Measurements from ENCODE around the gene CD82.

CD82 gene

GRCh38 chr11:44600261-44600660, 34.8 kb downstream of the CD82 start:
- DNase-seq (ENCODE audit: low spot score) (no peak), FAIRE-seq (no peak)

DNA sequence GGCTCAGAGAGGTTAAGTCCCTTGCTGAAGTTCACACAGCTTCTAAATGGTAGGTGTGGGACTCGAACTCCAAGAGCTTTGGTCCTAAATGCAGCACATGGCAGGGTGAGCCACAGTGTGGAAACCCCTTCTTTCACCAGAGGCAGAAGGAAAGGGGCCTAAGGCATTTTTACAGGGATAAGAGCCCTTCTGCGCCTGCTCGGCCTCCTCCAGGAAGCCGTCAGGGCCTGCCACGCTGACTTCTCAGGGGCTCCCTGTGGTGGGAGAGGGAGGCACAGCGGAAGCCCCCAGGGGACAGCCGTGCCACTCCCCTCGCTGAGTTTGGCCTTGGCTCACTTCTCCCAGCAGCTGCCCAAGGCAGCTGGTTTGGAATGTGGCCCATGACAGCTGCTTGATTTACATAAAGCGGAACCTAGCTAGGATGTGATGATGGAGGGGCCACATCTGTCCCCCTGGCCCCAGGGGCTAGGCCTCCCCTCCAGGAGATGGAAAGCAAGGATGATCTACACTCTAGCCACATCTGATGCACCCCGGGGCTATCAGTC, 35.4 kb downstream of the CD82 start:
- FAIRE-seq, result no peak
- no peak for DNase-seq (ENCODE audit: low spot score)

GRCh38 chr11:44601471-44602370, 36.3 kb downstream of the CD82 start:
- no peak for FAIRE-seq

DNA sequence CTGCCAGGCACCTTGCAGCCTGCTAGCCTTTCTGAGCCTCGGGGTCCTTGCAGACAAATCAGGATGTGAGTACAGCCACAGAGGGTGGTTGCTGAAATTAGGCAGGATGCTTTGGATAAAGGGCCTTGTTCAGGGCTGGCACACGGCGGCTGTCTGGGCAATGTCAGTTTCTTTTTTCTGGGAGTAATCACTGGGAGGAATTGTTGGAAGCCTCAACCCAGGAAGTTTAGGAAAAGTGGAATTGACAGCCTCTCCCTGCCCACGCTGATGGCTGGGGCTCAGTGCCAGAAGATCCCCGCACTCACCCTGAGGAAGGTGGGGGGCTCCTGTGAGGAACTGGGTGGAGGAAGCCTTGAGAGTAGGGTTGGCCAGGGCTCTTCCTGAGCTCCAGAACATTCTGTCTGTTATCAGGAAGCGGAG, 37.4 kb downstream of the CD82 start:
- FAIRE-seq (no peak), DNase-seq (ENCODE audit: low spot score) (no peak)

More at GRCh38 chr11:44601471-44602370, 36.3 kb downstream of the CD82 start:
- DNase-seq (ENCODE audit: low spot score), result no peak

GRCh38 chr11:44604171-44604581, 38.7 kb downstream of the CD82 start:
- FAIRE-seq, result no peak
- no peak for DNase-seq (ENCODE audit: low spot score)

DNA sequence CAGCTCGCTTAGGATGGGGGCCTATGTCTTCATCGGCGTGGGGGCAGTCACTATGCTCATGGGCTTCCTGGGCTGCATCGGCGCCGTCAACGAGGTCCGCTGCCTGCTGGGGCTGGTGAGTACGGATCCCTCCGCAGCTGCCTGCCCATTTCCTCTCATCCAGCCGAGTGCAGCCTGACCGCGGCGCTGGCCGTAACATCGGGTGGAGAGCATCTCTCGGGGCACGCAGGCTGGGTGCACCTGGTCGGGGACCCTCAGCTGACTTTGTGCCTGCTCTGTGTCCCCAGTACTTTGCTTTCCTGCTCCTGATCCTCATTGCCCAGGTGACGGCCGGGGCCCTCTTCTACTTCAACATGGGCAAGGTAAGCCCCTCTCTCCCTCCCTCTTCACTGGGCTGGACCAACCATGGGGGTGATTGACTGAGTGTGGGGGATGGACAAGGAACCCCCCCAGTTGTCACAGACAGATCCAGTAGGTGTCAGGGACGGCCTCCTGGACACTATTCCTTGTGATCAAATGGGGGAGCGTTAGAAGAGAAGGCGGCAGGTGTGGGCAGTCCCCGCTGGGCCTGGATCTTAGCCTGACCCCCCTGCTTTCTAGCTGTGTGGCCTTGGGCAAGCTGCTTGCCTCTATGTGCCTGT, 39.7 kb downstream of the CD82 start:
- FAIRE-seq (no peak), DNase-seq (ENCODE audit: low spot score) (no peak)

DNA sequence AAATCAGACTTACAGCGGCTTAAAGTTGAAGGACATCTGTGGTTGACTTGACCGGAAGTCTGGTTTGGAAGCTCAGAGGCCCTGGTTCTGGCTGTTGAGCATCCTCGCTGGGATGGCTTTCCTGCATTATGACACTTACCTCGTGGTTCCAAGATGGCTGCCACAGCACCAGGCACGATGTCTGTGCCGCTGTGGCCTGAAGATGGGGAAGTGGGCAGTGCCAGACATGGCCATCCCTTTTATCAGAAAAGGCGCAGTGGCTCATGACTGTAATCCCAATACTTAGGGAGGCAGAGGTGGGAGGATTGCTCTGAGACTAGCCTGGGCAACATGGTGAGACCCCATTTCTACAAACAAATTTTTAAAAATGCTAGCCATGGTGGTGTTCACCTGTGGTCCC, 40.5 kb downstream of the CD82 start:
- FAIRE-seq, result no peak
- no peak for DNase-seq (ENCODE audit: low spot score)

GRCh38 chr11:44606472-44606871, 41.0 kb downstream of the CD82 start:
- FAIRE-seq (no peak), DNase-seq (ENCODE audit: low spot score) (no peak)

- FAIRE-seq, result peak; percentile 55
- peak; percentile 74 for DNase-seq (ENCODE audit: low spot score)
Measured at GRCh38 chr11:44607319-44607962, 42.0 kb downstream of the CD82 start.

DNA sequence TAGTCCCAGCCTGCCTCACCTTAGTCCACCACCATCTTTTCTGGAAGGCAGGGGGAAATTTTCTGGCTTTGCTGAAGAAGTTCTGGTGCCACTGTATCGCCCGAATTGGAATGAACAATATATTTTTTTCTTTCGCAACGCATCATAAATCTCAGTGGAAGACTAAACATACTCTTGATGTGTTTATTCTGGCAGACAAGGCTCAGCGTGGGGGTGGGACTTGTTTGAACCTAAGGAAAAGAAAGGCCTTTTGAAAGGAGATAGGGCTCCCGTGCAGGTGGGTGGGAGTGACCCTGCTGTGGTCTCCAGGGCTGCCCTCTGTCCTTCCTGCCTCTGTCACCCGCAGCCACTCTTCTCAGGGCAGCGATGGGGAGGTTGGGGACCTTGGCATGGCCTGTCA, 42.5 kb downstream of the CD82 start:
- FAIRE-seq, result no peak
- no peak for DNase-seq (ENCODE audit: low spot score)

DNA sequence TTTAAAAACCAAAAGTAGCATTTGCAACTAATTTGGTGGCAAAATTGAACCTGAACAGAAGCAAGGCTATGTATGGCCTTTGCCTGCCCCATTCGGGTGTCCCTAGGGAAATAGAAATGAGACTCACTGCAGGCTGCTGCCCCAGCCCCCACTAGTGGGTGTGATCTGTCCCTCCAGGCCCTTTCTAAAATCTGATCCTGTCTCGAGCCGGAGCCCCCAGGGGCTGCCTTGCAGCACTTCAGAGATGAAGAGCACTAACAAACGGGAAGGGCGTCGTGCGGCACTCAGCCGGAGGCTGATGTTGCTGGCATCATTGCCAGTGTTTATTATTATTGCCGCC, 43.2 kb downstream of the CD82 start:
- FAIRE-seq (no peak), DNase-seq (ENCODE audit: low spot score) (no peak)

GRCh38 chr11:44608991-44609782, 43.7 kb downstream of the CD82 start:
- no peak for DNase-seq (ENCODE audit: low spot score)

GRCh38 chr11:44609783-44610155, 44.3 kb downstream of the CD82 start:
- no peak for FAIRE-seq
- DNase-seq (ENCODE audit: low spot score), result no peak

More at GRCh38 chr11:44608991-44609782, 43.7 kb downstream of the CD82 start:
- FAIRE-seq, result no peak

DNA sequence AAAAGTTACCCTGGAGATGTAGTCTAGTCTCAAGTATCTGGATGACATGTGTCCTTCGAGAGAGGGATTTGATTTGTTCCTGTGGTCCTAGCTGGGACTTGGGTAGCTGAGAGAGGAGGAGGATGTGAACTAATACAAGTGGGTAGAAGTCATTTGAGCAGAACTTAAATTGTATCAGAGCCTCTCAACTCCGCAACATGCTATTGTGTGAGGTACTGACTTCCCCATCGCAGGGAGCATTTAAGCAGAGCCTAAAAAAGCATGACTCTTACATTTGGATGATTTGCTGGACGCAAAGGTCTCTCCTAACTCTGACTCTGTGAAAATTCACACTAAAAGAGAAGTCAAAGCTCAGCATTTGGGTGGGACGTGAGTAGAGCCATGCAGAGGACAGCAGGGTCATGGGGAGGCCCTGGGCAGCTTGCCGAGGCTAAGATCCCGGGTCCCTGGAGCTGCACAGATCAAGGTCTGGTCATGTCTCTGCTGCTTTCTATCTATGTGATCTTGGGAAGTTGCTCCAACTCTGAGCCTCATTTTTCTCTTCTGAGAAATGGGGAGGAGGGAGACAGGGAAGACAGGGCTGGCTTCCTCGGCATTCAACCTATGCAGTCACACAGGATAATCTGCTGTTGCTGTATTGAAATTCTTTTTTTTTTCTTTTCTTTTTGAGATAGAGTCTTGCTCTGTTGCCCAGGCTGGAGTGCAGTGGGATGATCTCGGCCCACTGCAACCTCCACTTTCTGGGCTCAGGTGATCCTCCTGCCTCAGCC, 44.9 kb downstream of the CD82 start:
- no peak for FAIRE-seq
- DNase-seq (ENCODE audit: low spot score), result no peak

- no peak for FAIRE-seq
Measured at GRCh38 chr11:44611088-44611487, 45.6 kb downstream of the CD82 start.

DNA sequence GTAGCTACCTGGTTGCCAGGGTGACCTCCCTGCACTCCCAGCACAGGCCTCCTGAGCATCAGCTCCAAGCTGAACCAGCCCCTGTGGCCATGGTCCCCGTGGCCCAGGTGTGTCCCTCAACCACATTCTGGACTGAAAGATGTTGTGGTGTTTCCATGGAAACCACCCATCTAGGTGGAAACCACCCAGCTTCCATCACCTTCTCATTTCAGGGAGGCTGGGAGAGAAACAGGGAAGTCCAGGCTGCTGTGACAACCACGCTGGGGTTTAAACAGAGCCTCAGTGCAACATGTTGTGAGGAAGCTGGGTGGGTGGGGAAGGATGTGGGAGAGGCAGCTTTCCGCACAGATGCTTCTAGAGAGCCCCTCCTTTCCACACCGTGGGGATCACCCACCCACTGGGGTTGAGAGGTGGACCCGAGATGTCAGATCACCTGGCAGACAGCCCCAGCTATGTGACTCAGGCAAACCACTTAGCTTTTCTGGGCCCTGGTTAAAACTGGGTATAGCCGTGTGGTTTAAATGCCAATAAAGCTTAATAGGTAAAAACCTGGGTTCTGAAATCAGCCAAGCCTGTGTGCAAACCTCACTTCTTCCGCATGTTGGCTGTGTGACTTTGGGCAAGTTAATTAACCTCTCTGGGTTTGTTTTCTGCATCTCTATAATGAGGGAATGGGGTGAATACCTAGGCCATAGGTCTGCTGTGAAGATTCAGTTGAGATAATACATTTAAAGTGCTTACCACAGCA, 46.4 kb downstream of the CD82 start:
- DNase-seq (ENCODE audit: low spot score) (peak; percentile 10), FAIRE-seq (no peak)

More at GRCh38 chr11:44611088-44611487, 45.6 kb downstream of the CD82 start:
- no peak for DNase-seq (ENCODE audit: low spot score)

DNA sequence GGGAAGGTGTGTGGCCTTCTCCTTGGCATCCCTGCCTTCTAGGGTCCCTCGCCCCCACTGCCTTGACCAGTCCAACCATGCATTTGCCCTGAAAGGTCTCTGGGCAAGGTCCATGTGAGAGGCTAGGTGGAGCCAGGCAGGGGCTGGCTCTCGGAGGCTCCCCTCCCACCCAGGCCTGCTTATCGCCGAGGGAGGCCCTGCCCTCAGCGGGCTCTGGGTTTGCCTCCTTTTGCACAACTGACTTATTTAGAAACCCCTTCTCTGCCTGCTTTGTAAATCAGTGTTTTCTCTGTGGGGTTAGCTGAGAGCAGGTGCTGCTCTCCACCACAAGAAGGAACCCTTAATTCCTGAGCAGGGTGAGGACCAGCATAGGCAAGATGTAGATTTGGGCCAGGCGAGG, 47.7 kb downstream of the CD82 start:
- DNase-seq (ENCODE audit: low spot score) (no peak), FAIRE-seq (no peak)

DNA sequence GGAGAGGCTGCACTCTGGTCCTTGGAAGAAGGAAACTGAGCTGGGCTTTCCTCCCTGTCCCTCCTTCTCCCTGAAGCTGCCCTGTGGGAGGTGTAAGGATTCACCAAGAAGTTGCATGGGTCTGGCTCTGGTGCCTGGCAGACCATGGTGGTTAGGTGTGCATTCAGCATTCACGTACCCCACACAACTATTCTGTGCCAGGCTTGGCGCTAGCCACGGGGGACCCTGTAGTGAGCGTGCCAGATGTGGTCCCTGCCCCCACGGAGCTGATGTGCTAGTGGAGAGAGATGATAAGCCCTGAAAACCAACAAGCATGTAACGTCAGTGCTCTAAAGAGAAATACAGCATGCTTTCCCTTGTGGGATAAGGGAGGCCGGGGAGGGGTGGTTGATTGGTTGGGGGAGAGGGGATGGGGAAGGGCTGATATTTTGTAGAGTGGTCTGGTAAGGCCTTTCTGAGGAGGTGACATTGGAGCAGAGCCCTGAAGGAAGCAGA, 48.9 kb downstream of the CD82 start:
- no peak for DNase-seq (ENCODE audit: low spot score)
- FAIRE-seq, result no peak

DNA sequence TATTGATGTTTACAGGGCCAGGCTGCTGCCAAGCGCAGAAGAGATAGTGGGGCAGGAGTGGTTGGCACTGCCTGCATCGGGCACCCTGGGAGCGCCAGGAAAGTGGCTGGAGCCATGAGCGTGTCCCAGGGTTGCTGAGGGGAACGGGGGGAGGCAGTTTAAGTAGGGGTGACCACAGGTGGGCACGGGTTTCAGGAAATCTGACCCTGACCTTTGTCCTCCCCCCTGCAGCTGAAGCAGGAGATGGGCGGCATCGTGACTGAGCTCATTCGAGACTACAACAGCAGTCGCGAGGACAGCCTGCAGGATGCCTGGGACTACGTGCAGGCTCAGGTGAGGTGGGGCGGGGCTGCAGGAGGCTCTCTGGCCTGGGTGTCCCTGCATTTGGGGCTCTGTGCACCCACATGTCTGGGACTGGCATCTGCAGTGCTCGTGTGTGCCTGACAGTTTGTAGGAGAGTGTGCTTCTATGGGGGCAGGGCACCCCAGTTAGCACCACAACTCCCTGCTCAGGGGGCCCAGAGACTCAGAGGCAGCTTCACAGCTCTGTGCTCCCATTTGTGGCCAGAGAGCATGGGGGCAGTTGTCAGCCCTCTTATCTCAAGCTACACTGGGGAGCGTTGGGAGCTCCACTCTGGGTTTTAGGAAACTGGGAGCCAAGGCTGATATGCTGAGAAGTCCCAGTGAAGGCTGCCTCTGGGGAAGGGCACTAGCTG, 49.7 kb downstream of the CD82 start:
- DNase-seq (ENCODE audit: low spot score), result no peak
- FAIRE-seq, result no peak

Measured in RCC 7860 (cell line).